GM21825 (cell line): ENCODE data around the gene MDC1.
"Not testable (repeated sequence)": the region's sequence is repeated elsewhere in the genome, so short reads cannot be mapped to it uniquely, and the experiment has no call there.

Experiments
- ATAC-seq: cut with Tn5 transposase; IDR thresholded peaks from one replicate; pipeline ENCODE4 v1.9.1; 2021; ENCODE audit warnings: mild to moderate bottlenecking, moderate library complexity; ENCODE audit not compliant: unreplicated experiment

The MDC1 gene

GRCh38 chr6:30683183-30683979, 33.7 kb downstream of the MDC1 start:
- ATAC-seq: no peak

GRCh38 chr6:30682143-30683117, 34.7 kb downstream of the MDC1 start:
- ATAC-seq: peak; percentile 37

GRCh38 chr6:30681766-30682142, 35.3 kb downstream of the MDC1 start:
- ATAC-seq: no peak

- no peak for ATAC-seq
Observed at GRCh38 chr6:30679765-30680535, 37.1 kb downstream of the MDC1 start.

- peak; percentile 36 for ATAC-seq
Observed at GRCh38 chr6:30678964-30679726, 37.9 kb downstream of the MDC1 start.

- ATAC-seq: no peak
Observed at GRCh38 chr6:30676660-30677285, 40.3 kb downstream of the MDC1 start.

GRCh38 chr6:30672445-30673253, 44.4 kb downstream of the MDC1 start, which contains the start of gene DHX16:
Gene DHX16, minus strand, starts transcription at chr6:30673006. Its CDS starts 165 bp downstream, at chr6:30672841.
- peak; percentile 71 for ATAC-seq

GRCh38 chr6:30670760-30671527, 46.1 kb downstream of the MDC1 start:
- ATAC-seq: no peak

- not testable (repeated sequence) for ATAC-seq
Observed at GRCh38 chr6:30666300-30666699, 50.8 kb downstream of the MDC1 start.

- ATAC-seq: no peak
Observed at GRCh38 chr6:30664994-30665767, 51.9 kb downstream of the MDC1 start.

GRCh38 chr6:30657922-30658321, 59.2 kb downstream of the MDC1 start:
- ATAC-seq: not testable (repeated sequence)

- no peak for ATAC-seq
Observed at GRCh38 chr6:30657454-30657853, 59.6 kb downstream of the MDC1 start.

- ATAC-seq: no peak
Observed at GRCh38 chr6:30656513-30656912, 60.6 kb downstream of the MDC1 start.

- no peak for ATAC-seq
Observed at GRCh38 chr6:30655743-30656094, 61.4 kb downstream of the MDC1 start.

- ATAC-seq: no peak
Observed at GRCh38 chr6:30654798-30655742, 62.0 kb downstream of the MDC1 start.

- no peak for ATAC-seq
Observed at GRCh38 chr6:30651143-30651542, 65.9 kb downstream of the MDC1 start.
